ENCODE results near the gene WDFY2. TPM values are rescaled to one million over a fixed set of nuclear protein-coding genes. Genes with fewer than 3 reads are reported as not detected.

The WDFY2 gene
- 5.0 and 5.1 TPM in 2 replicates for total RNA-seq

GRCh38 chr13:51583875-51584730 is at the start of gene WDFY2:
Gene WDFY2, plus strand, starts transcription at chr13:51584462. Its CDS starts 226 bp downstream, at chr13:51584688.

GRCh38 chr13:51803422-51804294 is 219.4 kb downstream of the WDFY2 start, which contains the start of gene DHRS12:
Gene DHRS12, minus strand, starts transcription at chr13:51804163. Its CDS starts 4,504 bp downstream, at chr13:51799659.

Small RNAs within 50 kb of the gene (small RNA-seq; reads per million reads assigned to genes)
- gene MIR4703 (not detected), gene RN7SL413P (not detected), gene RNU6-65P (not detected), gene RNY1P6 (not detected)

Other genes with a start within 250 kb of the WDFY2 start
- under 0.01 TPM in 2 replicates for gene SERPINE3, start 244.8 kb upstream of the WDFY2 start, total RNA-seq
- 38.1 and 42.6 TPM in 2 replicates for gene INTS6, start 131.4 kb upstream of the WDFY2 start, total RNA-seq
- 4.0 and 10.2 TPM in 2 replicates for gene DHRS12, start 219.7 kb downstream of the WDFY2 start, total RNA-seq

Data from placental epithelial cell (primary cell).